HG03196 (cell line): ENCODE data around the gene FAM237A.

Experiments used
- ATAC-seq: cut with Tn5 transposase; IDR thresholded peaks from one replicate; pipeline ENCODE4 v1.9.1; 2021; ENCODE audit not compliant: unreplicated experiment

FAM237A gene

GRCh38 chr2:206688453-206688852 is 46.2 kb downstream of the FAM237A start:
- no peak for ATAC-seq

GRCh38 chr2:206688990-206689389 is 46.7 kb downstream of the FAM237A start:
- ATAC-seq, result no peak

DNA sequence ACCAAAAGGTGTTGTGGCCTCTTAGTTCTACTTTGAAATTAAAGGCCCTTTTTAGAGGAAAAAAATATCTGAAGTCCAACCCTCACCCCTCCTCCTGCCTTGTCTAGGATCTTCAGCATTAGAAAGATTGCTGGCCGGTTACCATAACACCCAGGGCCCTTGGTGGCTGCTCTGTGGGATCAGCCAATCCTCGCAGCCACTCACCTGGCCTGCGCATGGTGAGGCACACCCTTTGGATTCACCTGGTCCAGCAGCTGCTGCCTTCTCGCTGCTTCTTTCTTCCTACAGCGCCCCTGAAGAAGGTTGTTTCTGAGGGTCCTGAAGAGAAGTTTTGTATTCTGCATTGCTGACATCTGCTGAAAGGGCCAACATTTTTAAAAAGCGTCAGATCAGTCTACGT is 50.7 kb downstream of the FAM237A start:
- ATAC-seq, result no peak

GRCh38 chr2:206693399-206694137 is 51.3 kb downstream of the FAM237A start:
- ATAC-seq, result no peak

GRCh38 chr2:206696910-206697309 is 54.6 kb downstream of the FAM237A start:
- no peak for ATAC-seq

DNA sequence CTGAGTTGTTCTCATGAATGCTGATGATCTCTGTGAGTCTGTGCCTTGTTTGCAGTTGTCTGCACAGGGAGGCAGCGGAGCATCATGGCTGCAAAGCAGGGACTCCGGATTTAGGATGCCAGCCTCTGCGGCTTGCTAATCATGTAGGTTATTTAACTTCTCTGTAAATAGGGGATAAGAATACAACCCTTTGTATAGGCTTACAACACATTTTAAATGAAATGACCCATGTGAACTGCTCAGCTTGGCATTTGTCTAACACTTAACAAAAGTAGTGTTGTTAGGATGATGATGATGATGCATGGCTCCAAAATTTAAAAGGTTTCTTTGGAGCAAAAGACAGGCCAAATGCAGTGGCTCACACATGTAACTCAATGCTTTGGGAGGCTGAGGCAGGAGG is 56.5 kb downstream of the FAM237A start:
- ATAC-seq, result no peak
